ENCODE measurements around the gene TSPAN9.

Gene TSPAN9

GRCh38 chr12:3233797-3234196, 156.6 kb downstream of the TSPAN9 start:
- H3K4me2 ChIP-seq (ENCODE audit: low read depth, low read length, poor library complexity, severe bottlenecking): no peak overlapping the region
- no peaks in the 10 kb centered on the region for H3K9me2 ChIP-seq (replicated peaks; ENCODE audit: insufficient read depth, low read length)
- no peaks in the 10 kb centered on the region for H3K36me3 ChIP-seq (ENCODE audit: low read length)
- TF ChIP-seq, protein P1, sequence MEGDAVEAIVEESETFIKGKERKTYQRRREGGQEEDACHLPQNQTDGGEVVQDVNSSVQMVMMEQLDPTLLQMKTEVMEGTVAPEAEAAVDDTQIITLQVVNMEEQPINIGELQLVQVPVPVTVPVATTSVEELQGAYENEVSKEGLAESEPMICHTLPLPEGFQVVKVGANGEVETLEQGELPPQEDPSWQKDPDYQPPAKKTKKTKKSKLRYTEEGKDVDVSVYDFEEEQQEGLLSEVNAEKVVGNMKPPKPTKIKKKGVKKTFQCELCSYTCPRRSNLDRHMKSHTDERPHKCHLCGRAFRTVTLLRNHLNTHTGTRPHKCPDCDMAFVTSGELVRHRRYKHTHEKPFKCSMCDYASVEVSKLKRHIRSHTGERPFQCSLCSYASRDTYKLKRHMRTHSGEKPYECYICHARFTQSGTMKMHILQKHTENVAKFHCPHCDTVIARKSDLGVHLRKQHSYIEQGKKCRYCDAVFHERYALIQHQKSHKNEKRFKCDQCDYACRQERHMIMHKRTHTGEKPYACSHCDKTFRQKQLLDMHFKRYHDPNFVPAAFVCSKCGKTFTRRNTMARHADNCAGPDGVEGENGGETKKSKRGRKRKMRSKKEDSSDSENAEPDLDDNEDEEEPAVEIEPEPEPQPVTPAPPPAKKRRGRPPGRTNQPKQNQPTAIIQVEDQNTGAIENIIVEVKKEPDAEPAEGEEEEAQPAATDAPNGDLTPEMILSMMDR (IDR thresholded peaks at IDR 0.05; ENCODE audit: insufficient read depth, low read length, poor library complexity, severe bottlenecking): no peak
- no peaks in the 10 kb centered on the region for H3K79me2 ChIP-seq (ENCODE audit: insufficient read depth, low read length)
- no peak overlapping the region for H3K4me3 ChIP-seq (ENCODE audit: insufficient read depth, low read length, poor library complexity, severe bottlenecking)
- no peaks in the 10 kb centered on the region for H3K9me3 ChIP-seq (ENCODE audit: insufficient read depth, low read length)
- H3F3A ChIP-seq (ENCODE audit: insufficient read depth): no peaks in the 10 kb centered on the region
- H3K9ac ChIP-seq (ENCODE audit: low read length): no peak overlapping the region
- H4K20me1 ChIP-seq (ENCODE audit: low read depth, low read length): no peaks in the 10 kb centered on the region
- no peaks in the 10 kb centered on the region for H3K27me3 ChIP-seq (ENCODE audit: low read length)
- no peak overlapping the region for H3K27ac ChIP-seq (ENCODE audit: low read depth, low read length)
- H2AFZ ChIP-seq (ENCODE audit: low read depth, low read length, severe bottlenecking): no peak overlapping the region

DNA sequence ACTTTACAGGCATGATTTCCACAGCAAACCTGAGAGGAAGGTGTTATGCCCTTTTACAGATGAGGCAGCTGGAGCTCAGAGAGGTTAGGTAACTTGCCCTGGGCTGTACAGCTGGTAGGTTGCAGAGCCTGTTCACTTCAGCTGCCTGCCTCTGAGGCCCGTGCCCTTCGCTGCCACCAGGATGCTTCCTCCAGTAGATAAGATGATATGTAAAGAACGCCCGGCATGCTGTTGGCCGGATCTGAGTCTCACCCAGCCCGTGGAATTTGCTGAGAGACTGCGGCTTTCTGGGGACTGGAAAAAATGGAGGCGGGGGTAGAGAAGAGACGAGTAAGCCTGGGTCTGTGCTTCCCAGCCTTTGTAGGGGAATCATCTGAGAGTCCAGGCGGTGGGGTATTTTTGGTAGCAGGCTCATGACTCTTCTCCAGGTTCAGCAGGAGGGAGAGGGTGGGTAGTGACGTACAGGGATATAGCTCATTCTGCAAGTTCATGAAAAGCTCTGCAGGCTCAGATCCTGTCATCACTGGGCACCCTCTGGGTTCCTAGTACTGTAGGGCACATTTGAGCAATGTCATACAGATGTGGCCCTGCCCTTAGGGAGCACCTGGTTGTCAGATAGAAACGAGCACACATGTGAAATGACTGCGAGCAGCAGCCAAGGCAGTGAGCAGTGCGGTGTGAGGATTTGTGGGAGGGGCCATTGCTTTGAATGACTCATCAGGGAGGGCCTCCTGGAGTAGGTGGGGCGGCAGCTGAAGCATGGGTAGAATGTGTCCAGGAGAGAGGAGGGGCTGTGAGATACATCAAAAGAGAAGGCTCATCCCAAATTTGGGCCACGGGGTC, 159.4 kb downstream of the TSPAN9 start:
- H3K9me2 ChIP-seq (replicated peaks; ENCODE audit: insufficient read depth, low read length): no peaks in the 10 kb centered on the region
- no peak overlapping the region for H3K27ac ChIP-seq (ENCODE audit: low read depth, low read length)
- no peaks in the 10 kb centered on the region for H4K20me1 ChIP-seq (ENCODE audit: low read depth, low read length)
- H3K36me3 ChIP-seq (ENCODE audit: low read length): no peaks in the 10 kb centered on the region
- no peaks in the 10 kb centered on the region for H3F3A ChIP-seq (ENCODE audit: insufficient read depth)
- no peaks in the 10 kb centered on the region for H3K27me3 ChIP-seq (ENCODE audit: low read length)
- TF ChIP-seq, protein P1 (IDR thresholded peaks at IDR 0.05; ENCODE audit: insufficient read depth, low read length, poor library complexity, severe bottlenecking): no peak
- no peak for TF ChIP-seq EZH2phosphoT487 (conservative IDR thresholded peaks at IDR 0.05; ENCODE audit: low read length)
- no peak overlapping the region for H3K4me2 ChIP-seq (ENCODE audit: low read depth, low read length, poor library complexity, severe bottlenecking)
- no peaks in the 10 kb centered on the region for H3K79me2 ChIP-seq (ENCODE audit: insufficient read depth, low read length)
- H3K4me3 ChIP-seq (ENCODE audit: insufficient read depth, low read length, poor library complexity, severe bottlenecking): no peak overlapping the region
- H2AFZ ChIP-seq (ENCODE audit: low read depth, low read length, severe bottlenecking): no peak overlapping the region
- H3K9ac ChIP-seq (ENCODE audit: low read length): no peak overlapping the region
- no peaks in the 10 kb centered on the region for H3K9me3 ChIP-seq (ENCODE audit: insufficient read depth, low read length)

- Histone ChIP-seq H4K20me1 (ENCODE audit: low read depth, low read length) (no peaks in the 10 kb centered on the region), H3K9me2 (replicated peaks; ENCODE audit: insufficient read depth, low read length) (no peaks in the 10 kb centered on the region), H3K9ac (ENCODE audit: low read length) (no peak overlapping the region), H3F3A (ENCODE audit: insufficient read depth) (no peaks in the 10 kb centered on the region), H3K27ac (ENCODE audit: low read depth, low read length) (no peak overlapping the region), H2AFZ (ENCODE audit: low read depth, low read length, severe bottlenecking) (no peak overlapping the region), H3K27me3 (ENCODE audit: low read length) (no peaks in the 10 kb centered on the region), H3K9me3 (ENCODE audit: insufficient read depth, low read length) (no peaks in the 10 kb centered on the region), H3K79me2 (ENCODE audit: insufficient read depth, low read length) (no peaks in the 10 kb centered on the region), H3K4me2 (ENCODE audit: low read depth, low read length, poor library complexity, severe bottlenecking) (no peak overlapping the region), H3K36me3 (ENCODE audit: low read length) (no peaks in the 10 kb centered on the region), H3K4me3 (ENCODE audit: insufficient read depth, low read length, poor library complexity, severe bottlenecking) (no peak overlapping the region)
- TF ChIP-seq, protein P1 (IDR thresholded peaks at IDR 0.05; ENCODE audit: insufficient read depth, low read length, poor library complexity, severe bottlenecking): no peak
- TF ChIP-seq EZH2phosphoT487 (conservative IDR thresholded peaks at IDR 0.05; ENCODE audit: low read length): no peak
Observed at GRCh38 chr12:3238196-3238595, 161.0 kb downstream of the TSPAN9 start.

All from SU-DHL-6 (cell line).